ENCODE data around the gene CCL14.
"Not testable (repeated sequence)": the region's sequence is repeated elsewhere in the genome, so short reads cannot be mapped to it uniquely, and the experiment has no call there.

The CCL14 gene

GRCh38 chr17:35984140-35984539, 2.4 kb downstream of the CCL14 start:
- DNase-seq, result no peak

- no peak for DNase-seq
These were observed 3.9 kb downstream of the CCL14 start for GRCh38 chr17:35982409-35983191.

GRCh38 chr17:35981908-35982330, 4.6 kb downstream of the CCL14 start:
- DNase-seq, result no peak

- DNase-seq, result no peak
These were observed 5.3 kb downstream of the CCL14 start, which contains the start of gene CCL16 for GRCh38 chr17:35981246-35981645. CCL16 (minus strand) TSS chr17:35981497; CDS start chr17:35981420, 77 bp downstream.

- no peak for DNase-seq
These were observed 8.2 kb downstream of the CCL14 start for GRCh38 chr17:35978346-35978745.

- no peak for DNase-seq
These were observed 9.0 kb downstream of the CCL14 start for GRCh38 chr17:35977509-35977908.

GRCh38 chr17:35973333-35974260, 12.9 kb downstream of the CCL14 start:
- no peak for DNase-seq

- no peak for DNase-seq
These were observed 13.6 kb downstream of the CCL14 start for GRCh38 chr17:35972945-35973332.

GRCh38 chr17:35972535-35972934, 14.0 kb downstream of the CCL14 start:
- no peak for DNase-seq

- DNase-seq, result no peak
These were observed 14.5 kb downstream of the CCL14 start for GRCh38 chr17:35972066-35972465.

GRCh38 chr17:35969558-35970380, 16.8 kb downstream of the CCL14 start:
- DNase-seq, result peak; percentile 68

GRCh38 chr17:35968520-35969054, 17.9 kb downstream of the CCL14 start:
- no peak for DNase-seq

- no peak for DNase-seq
These were observed 21.3 kb downstream of the CCL14 start for GRCh38 chr17:35965272-35965671.

GRCh38 chr17:35963663-35964062, 22.9 kb downstream of the CCL14 start:
- no peak for DNase-seq

GRCh38 chr17:35953720-35954119, 32.8 kb downstream of the CCL14 start:
- DNase-seq, result no peak

GRCh38 chr17:35949401-35949800, 37.1 kb downstream of the CCL14 start:
- no peak for DNase-seq

GRCh38 chr17:35948092-35948491, 38.4 kb downstream of the CCL14 start:
- DNase-seq, result no peak

- peak; percentile 33 for DNase-seq
These were observed 39.4 kb downstream of the CCL14 start for GRCh38 chr17:35947156-35947585.

GRCh38 chr17:35944151-35944550, 42.4 kb downstream of the CCL14 start:
- no peak for DNase-seq

GRCh38 chr17:35943537-35943936, 43.0 kb downstream of the CCL14 start, which contains the start of gene LYZL6:
LYZL6 (minus strand) TSS chr17:35943713; CDS start chr17:35939356, 4,357 bp downstream.
- no peak for DNase-seq

GRCh38 chr17:35942588-35943186, 43.8 kb downstream of the CCL14 start:
- no peak for DNase-seq

- not testable (repeated sequence) for DNase-seq
These were observed 48.0 kb downstream of the CCL14 start for GRCh38 chr17:35938492-35938891.

All from stimulated activated CD4-positive, alpha-beta T cell treated with anti-CD3 and anti-CD28 coated beads, Interleukin-1b, Interleukin-23, amount 100 ng/mL, for 48 hours (primary cell).